ENCODE results near the gene ACTR3C. TPM values are rescaled to one million over a fixed set of nuclear protein-coding genes. Genes with fewer than 3 reads are reported as not detected.

Gene ACTR3C
- total and polyA plus RNA-seq, 2 of the 13 experiments (the other 11 are each of a cell fraction or from before 2014, with no cell fraction given): 3.8 to 7.5 TPM

DNA sequence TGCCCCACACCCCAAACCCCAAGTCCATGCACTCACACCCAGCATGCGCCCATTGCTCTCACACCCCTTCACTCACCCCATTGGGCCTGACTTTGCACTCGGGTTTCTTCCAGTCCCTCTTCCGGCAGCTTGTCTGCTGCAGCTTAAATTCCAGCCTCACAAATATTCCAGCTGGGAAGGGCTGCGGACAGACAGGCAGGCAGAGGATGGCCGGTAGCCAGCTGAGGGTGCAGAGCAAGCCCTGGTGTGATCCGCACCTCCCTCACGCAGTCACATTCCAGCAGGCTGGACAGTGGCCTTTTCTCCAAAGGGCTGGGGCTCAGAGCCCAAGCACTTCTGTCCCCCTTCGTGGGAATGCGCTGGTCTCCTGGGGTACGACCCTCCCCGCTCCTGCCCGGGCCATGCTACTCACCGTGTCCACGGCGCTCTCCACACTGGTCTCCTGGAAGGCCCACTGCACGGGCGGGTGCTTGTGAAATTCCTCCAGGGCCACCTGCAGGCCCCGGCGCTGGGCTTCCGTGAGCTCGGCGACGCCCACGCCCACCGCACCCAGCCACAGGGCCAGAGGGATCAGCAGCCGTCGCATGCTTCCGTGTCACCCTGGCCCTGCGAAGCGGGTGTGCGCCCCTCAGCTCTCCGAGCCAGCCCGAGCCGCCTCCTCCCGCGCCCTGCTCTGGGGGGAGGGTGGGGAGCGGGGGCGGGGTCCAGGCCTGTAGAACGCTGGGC is 16.8 kb upstream of the ACTR3C start (continued):
- TF ChIP-seq, protein P1, sequence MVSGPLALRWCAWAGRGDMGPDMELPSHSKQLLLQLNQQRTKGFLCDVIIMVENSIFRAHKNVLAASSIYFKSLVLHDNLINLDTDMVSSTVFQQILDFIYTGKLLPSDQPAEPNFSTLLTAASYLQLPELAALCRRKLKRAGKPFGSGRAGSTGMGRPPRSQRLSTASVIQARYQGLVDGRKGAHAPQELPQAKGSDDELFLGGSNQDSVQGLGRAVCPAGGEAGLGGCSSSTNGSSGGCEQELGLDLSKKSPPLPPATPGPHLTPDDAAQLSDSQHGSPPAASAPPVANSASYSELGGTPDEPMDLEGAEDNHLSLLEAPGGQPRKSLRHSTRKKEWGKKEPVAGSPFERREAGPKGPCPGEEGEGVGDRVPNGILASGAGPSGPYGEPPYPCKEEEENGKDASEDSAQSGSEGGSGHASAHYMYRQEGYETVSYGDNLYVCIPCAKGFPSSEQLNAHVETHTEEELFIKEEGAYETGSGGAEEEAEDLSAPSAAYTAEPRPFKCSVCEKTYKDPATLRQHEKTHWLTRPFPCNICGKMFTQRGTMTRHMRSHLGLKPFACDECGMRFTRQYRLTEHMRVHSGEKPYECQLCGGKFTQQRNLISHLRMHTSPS (CRISPR knock-in tag; IDR thresholded peaks at IDR 0.05; ENCODE audit: low read depth): no peak
- no peak for TF ChIP-seq ZNF441 (CRISPR knock-in tag; IDR thresholded peaks at IDR 0.05; ENCODE audit: borderline replicate concordance)
- no peak for TF ChIP-seq THAP8 (CRISPR knock-in tag; IDR thresholded peaks at IDR 0.05; ENCODE audit: borderline replicate concordance)
- no peak for TF ChIP-seq HNF4A (CRISPR knock-in tag; IDR thresholded peaks at IDR 0.05)
- no peak for TF ChIP-seq ZNF576 (CRISPR knock-in tag; IDR thresholded peaks at IDR 0.05)
- TF ChIP-seq EEA1 (CRISPR knock-in tag; IDR thresholded peaks at IDR 0.05; ENCODE audit: borderline replicate concordance): 0 out of 2 replicates have a peak, but pooled peaks have one; percentile 76
- TF ChIP-seq ZNF672 (CRISPR knock-in tag; IDR thresholded peaks at IDR 0.05): no peak
- no peak for TF ChIP-seq SRSF4 (IDR thresholded peaks at IDR 0.05; ENCODE audit: low read depth, low read length, poor library complexity, severe bottlenecking)
- TF ChIP-seq KDM3A (CRISPR knock-in tag; IDR thresholded peaks at IDR 0.05; ENCODE audit: low read depth): no peak
- TF ChIP-seq NR2C2 (CRISPR knock-in tag; IDR thresholded peaks at IDR 0.05; ENCODE audit: borderline replicate concordance): 0 out of 2 replicates have a peak, but pooled peaks have one; percentile 8
- no peak for TF ChIP-seq ZNF569 (CRISPR knock-in tag; IDR thresholded peaks at IDR 0.05; ENCODE audit: borderline replicate concordance)
- no peak for TF ChIP-seq ZFP1 (CRISPR knock-in tag; IDR thresholded peaks at IDR 0.05)
- TF ChIP-seq ASH2L (IDR thresholded peaks at IDR 0.05; ENCODE audit: insufficient read length, low read depth, low read length): no peak
- TF ChIP-seq CBX2 (IDR thresholded peaks at IDR 0.05; ENCODE audit: low read depth, low read length): no peak
- no peak for TF ChIP-seq CBX2 (CRISPR knock-in tag; IDR thresholded peaks at IDR 0.05; ENCODE audit: low read depth)
- no peak; the same call in 1 of the 2 replicates for TF ChIP-seq GATAD1 (CRISPR knock-in tag; IDR thresholded peaks at IDR 0.05)
- TF ChIP-seq, protein P2, sequence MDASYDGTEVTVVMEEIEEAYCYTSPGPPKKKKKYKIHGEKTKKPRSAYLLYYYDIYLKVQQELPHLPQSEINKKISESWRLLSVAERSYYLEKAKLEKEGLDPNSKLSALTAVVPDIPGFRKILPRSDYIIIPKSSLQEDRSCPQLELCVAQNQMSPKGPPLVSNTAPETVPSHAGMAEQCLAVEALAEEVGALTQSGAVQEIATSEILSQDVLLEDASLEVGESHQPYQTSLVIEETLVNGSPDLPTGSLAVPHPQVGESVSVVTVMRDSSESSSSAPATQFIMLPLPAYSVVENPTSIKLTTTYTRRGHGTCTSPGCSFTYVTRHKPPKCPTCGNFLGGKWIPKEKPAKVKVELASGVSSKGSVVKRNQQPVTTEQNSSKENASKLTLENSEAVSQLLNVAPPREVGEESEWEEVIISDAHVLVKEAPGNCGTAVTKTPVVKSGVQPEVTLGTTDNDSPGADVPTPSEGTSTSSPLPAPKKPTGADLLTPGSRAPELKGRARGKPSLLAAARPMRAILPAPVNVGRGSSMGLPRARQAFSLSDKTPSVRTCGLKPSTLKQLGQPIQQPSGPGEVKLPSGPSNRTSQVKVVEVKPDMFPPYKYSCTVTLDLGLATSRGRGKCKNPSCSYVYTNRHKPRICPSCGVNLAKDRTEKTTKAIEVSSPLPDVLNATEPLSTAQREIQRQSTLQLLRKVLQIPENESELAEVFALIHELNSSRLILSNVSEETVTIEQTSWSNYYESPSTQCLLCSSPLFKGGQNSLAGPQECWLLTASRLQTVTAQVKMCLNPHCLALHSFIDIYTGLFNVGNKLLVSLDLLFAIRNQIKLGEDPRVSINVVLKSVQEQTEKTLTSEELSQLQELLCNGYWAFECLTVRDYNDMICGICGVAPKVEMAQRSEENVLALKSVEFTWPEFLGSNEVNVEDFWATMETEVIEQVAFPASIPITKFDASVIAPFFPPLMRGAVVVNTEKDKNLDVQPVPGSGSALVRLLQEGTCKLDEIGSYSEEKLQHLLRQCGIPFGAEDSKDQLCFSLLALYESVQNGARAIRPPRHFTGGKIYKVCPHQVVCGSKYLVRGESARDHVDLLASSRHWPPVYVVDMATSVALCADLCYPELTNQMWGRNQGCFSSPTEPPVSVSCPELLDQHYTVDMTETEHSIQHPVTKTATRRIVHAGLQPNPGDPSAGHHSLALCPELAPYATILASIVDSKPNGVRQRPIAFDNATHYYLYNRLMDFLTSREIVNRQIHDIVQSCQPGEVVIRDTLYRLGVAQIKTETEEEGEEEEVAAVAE (CRISPR knock-in tag; IDR thresholded peaks at IDR 0.05; ENCODE audit: borderline replicate concordance): no peak
- no peak for TF ChIP-seq HOXD1 (CRISPR knock-in tag; IDR thresholded peaks at IDR 0.05)
- TF ChIP-seq JDP2 (CRISPR knock-in tag; IDR thresholded peaks at IDR 0.05; ENCODE audit: borderline replicate concordance): no peak
- no peak for TF ChIP-seq ZFP36L1 (CRISPR knock-in tag; IDR thresholded peaks at IDR 0.05)
- no peak for TF ChIP-seq RBM22 (optimal IDR thresholded peaks at IDR 0.05; ENCODE audit: low read length)
- TF ChIP-seq SPEN (CRISPR knock-in tag; IDR thresholded peaks at IDR 0.05; ENCODE audit: low read depth): 0 out of 2 replicates have a peak, but pooled peaks have one; percentile 44
- no peak for TF ChIP-seq REPIN1 (CRISPR knock-in tag; IDR thresholded peaks at IDR 0.05; ENCODE audit: borderline replicate concordance, low read depth)
- no peak for TF ChIP-seq ZNF44 (CRISPR knock-in tag; IDR thresholded peaks at IDR 0.05)

Measured in HepG2 (cell line).